ENCODE measurements around the gene CLDN14.

- TF ChIP-seq POLR2A (IDR thresholded peaks at IDR 0.05) (no peak), CTCF (IDR thresholded peaks at IDR 0.05) (no peak)
Measured at GRCh38 chr21:36511484-36512220, 31.7 kb upstream of the CLDN14 start.
